DMS 273 treated with DMSO at 0.1 percent for 48 hours (cell line): ENCODE measurements around the gene GPR17.

ENCODE experiments used
- DNase-seq: peaks from one replicate; lab custom pipeline; 2025; lab: John Stamatoyannopoulos, UW

Gene GPR17

GRCh38 chr2:127694986-127695385 lies 49.0 kb downstream of the GPR17 start:
- DNase-seq: no peak

- DNase-seq: no peak
Observed at GRCh38 chr2:127695491-127696472, 49.8 kb downstream of the GPR17 start.

DNA sequence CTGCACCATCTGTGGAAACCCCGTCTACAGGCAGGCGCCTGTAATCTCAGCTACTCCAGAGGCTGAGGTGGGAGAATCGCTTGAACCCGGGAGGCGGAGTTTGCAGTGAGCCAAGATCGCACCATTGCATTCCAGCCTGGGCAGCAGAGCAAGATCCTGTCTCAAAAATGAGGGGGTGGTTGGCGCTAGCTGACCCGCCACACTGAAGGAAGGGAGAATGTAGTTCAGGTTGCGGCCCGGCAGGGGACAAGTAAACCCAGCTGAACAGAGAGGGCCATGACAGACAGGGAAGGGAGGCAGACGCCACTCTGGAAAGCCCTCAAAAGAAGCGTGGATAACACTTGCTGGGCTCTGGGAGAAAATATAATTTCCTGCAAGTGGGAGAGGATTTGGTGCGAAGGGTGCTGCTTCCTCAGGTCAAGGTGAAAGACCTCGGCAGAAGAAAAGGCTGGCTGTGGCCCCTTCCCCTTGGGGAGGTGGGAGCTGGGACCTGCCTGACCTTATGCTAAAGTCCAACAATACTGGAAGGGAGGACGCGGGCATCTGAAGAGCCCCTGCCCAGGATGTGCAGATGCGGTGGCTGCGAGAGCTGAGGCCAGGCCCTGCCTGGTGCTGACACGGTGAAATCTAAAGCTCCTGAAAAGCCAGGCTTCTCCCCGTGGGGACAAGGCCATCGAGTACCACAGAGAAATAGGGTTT lies 51.7 kb downstream of the GPR17 start:
- DNase-seq: no peak

GRCh38 chr2:127698553-127699355 lies 52.8 kb downstream of the GPR17 start:
- DNase-seq: no peak

DNA sequence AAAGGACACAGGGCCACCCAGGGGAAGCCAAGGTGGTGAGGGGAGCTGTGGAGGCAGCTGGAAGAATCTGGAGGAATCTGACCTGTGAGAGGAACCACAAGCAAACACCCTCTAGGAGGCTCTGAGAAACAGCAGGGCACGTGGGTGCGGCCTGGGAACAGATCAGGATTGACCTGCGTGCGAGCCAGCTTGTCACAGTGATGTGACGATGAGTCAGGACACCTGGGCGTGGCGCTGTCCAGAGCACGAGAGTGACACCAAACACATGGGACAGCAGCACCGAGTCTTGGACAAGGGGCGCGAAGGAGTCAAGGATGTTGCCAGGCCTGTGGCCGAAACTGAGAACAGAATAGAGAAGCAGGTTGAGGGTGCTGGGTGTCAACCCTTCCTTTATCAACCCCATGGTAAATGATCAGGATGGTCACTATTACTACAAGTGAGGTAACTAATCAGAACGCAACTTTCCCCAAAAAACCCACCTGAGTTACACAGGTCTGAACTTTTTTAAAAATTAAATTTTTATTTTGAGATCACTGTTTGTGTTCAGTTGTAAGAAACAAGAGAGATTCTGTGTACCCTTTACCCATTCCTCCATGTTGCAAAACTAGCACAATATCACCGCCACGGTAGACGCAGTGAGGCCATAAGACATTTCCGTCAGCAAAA lies 54.7 kb downstream of the GPR17 start:
- DNase-seq: no peak

DNA sequence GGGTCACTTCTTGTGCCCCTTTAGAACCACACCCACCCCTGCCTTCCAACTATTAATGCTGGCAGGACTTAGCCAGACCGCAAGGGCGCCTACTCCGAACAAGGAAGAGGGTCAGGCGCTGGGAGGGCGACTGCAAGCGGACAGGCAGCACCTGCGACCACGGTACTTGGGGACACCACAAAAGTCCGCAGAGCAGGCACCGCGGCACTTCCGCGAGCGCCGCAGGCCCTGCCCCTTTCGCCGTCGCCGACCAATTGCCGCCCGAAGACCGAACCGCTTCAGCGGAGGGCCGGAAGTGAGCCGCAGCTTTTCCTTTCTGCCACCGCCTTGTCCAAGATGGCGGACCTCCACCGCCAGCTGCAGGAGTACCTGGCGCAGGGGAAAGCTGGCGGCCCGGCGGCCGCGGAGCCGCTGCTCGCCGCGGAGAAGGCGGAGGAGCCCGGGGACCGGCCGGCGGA lies 55.3 kb downstream of the GPR17 start, which contains the start of gene SFT2D3:
SFT2D3 (plus strand) TSS at position 305 of the 458 bp plus-strand sequence; CDS start at position 337, 32 bp downstream.
- peak; percentile 69 for DNase-seq

DNA sequence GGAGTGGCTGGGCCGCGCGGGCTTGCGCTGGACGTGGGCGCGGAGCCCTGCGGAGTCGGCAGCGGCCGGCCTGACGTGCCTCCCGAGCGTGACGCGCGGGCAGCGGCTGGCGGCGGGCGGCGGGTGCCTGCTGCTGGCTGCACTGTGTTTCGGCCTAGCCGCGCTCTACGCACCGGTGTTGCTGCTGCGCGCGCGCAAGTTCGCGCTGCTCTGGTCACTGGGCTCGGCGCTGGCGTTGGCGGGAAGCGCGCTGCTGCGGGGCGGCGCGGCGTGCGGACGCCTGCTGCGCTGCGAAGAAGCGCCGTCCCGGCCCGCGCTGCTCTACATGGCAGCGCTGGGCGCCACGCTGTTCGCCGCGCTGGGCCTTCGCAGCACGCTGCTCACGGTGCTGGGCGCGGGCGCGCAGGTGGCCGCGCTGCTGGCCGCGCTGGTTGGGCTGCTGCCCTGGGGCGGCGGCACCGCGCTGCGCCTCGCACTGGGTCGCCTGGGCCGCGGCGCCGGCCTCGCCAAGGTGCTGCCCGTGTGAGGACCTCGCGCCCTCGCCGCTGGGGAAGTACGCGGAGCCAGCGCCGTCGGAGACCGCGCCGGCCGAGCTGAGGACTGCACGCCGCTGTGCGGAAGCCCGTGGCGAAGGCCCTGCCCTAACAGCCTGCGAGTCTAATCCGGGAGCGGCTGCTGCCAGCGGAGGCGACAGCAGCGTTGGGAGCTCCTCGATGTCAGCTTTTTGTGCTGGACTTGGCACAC lies 55.9 kb downstream of the GPR17 start:
- DNase-seq: peak; percentile 34
